Vagina (tissue), 2 donors: ENCODE measurements around the gene SKAP1. TPM values are rescaled to one million over a fixed set of nuclear protein-coding genes. Genes with fewer than 3 reads are reported as not detected.

Source experiments
- DNase-seq, 2 donors: peaks; one replicate each; pipeline ENCODE4 v3.0.0-alpha.2; 2017; ENCODE audit errors: extremely low spot score in 2 of 2
- H3K27ac ChIP-seq: fragments of 200-600 bp; sonication (generic); one replicate; pipeline ENCODE4 v1.5.1; 2019
- H3K27me3 ChIP-seq: fragments of 200-600 bp; sonication (generic); one replicate; pipeline ENCODE4 v1.5.1; 2019
- H3K36me3 ChIP-seq, 2 donors: fragments of 200-600 bp; sonication (generic); one replicate each; pipeline ENCODE4 v1.5.1; 2017 to 2019
- H3K4me1 ChIP-seq: fragments of 200-600 bp; sonication (generic); one replicate; pipeline ENCODE4 v1.5.1; 2019
- H3K4me3 ChIP-seq, 2 donors: fragments of 200-600 bp; sonication (generic); 1 replicate in 1 of 2; 2 replicates in 1 of 2; pipeline ENCODE4 v1.5.1; 2016 to 2019
- H3K9me3 ChIP-seq: fragments of 200-600 bp; sonication (generic); one replicate; pipeline ENCODE4 v1.5.1; 2019
- POLR2A ChIP-seq, 2 donors: fragments of 450-650 bp; IDR thresholded peaks; one replicate each; pipeline ENCODE4 v1.6.1; 2017; ENCODE audit warnings: antibody characterized with exemption in 2 of 2, mild to moderate bottlenecking in 2 of 2, moderate library complexity in 2 of 2
- POLR2AphosphoS5 ChIP-seq, 2 donors: sonication (generic); formaldehyde crosslinking; IDR thresholded peaks; one replicate each; pipeline ENCODE4 v1.9.0; 2017; ENCODE audit warnings: antibody characterized with exemption in 2 of 2, mild to moderate bottlenecking in 2 of 2, low read depth in 1 of 2; ENCODE audit not compliant: insufficient read depth in 1 of 2
- intact Hi-C: fragments of 100-400 bp; cut with DNase I; formaldehyde crosslinking; loops from one replicate; pipeline ENCODE4 v1.15.1; 2023
- total RNA-seq: library from RNA; depleted of rRNA; stranded (reverse); fragments of >200 nt; gene quantifications from one replicate; pipeline ENCODE4 v1.2.3, GENCODE V29; 2016
- TF ChIP-seq, protein P1 (sequence below), 3 experiments: fragments of 450-650 bp in 2 of 3; fragments of 200-600 bp in 1 of 3; sonication (generic) in 1 of 3; IDR thresholded peaks; one replicate each; pipeline ENCODE4 v1.5.1; 2017 to 2019; ENCODE audit warnings: antibody characterized with exemption in 3 of 3, mild to moderate bottlenecking in 2 of 3, moderate library complexity in 2 of 3

SKAP1 gene
- total RNA-seq, 1 donor from 2014 or later = 5.6 TPM

DNA sequence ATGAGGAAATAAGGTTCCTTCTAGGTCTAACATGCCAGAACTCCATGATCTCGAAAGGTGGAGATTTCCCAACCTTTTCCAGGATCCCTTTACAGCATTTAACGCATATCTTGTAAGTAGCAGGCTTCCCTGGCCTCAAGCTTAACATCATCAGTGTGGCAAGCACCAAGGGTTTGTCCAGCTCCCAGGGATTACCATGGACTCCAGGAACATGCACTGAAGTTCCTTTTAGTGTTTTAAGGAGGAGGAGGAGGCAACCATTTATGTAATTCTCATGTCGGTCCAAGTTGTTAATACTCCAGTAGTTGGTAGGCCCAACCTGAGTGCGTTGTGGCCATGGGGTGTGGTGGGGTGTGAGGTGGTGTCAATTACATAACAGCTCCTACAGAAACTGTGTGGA lies 11.8 kb upstream of the SKAP1 start:
- intact Hi-C loops = no loop called here
- no peaks in the 10 kb centered on the region for H3K36me3 ChIP-seq

DNA sequence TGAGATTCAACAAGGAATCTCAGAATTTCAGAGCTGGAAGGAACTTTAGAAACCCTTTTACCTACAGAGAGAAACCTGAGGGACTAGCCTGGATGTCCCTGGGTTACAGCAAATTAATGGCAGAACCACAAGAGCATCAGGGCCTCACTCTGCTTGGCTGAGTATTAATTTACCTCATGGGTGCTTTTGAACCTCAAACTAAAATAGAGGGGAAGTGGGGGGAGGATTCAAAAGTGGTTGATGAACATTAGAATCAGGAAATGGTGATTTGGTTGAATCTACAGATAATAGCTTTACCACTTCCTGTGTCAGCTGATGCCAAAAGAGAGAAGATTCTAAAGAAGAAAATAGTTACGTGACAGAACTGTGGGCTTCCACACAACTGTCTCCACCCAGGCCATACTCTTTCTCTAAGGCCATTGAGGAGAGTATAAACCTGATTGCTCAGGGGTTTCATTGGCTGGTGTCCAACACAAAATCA lies 11.3 kb upstream of the SKAP1 start:
- Histone ChIP-seq H3K27ac (no peak overlapping the region), H3K27me3 (no peaks in the 10 kb centered on the region), H3K9me3 (no peaks in the 10 kb centered on the region), H3K4me3 (no peak overlapping the region), H3K4me1 (no peaks in the 10 kb centered on the region), H3K36me3 (no peaks in the 10 kb centered on the region)
- intact Hi-C loops = no loop called here
- DNase-seq = no peak
- TF ChIP-seq POLR2A (IDR thresholded peaks at IDR 0.05) (no peak), POLR2AphosphoS5 (IDR thresholded peaks at IDR 0.05; ENCODE audit: insufficient read depth in 1 of 2, low read depth in 1 of 2) (no peak)
- TF ChIP-seq, protein P1, sequence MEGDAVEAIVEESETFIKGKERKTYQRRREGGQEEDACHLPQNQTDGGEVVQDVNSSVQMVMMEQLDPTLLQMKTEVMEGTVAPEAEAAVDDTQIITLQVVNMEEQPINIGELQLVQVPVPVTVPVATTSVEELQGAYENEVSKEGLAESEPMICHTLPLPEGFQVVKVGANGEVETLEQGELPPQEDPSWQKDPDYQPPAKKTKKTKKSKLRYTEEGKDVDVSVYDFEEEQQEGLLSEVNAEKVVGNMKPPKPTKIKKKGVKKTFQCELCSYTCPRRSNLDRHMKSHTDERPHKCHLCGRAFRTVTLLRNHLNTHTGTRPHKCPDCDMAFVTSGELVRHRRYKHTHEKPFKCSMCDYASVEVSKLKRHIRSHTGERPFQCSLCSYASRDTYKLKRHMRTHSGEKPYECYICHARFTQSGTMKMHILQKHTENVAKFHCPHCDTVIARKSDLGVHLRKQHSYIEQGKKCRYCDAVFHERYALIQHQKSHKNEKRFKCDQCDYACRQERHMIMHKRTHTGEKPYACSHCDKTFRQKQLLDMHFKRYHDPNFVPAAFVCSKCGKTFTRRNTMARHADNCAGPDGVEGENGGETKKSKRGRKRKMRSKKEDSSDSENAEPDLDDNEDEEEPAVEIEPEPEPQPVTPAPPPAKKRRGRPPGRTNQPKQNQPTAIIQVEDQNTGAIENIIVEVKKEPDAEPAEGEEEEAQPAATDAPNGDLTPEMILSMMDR (IDR thresholded peaks at IDR 0.05) = no peak

More for the DNA sequence above, 11.8 kb upstream of the SKAP1 start:
- DNase-seq = no peak
- H3K27ac ChIP-seq = no peak overlapping the region
- TF ChIP-seq, protein P1 (IDR thresholded peaks at IDR 0.05) = no peak
- H3K4me1 ChIP-seq = no peaks in the 10 kb centered on the region
- H3K4me3 ChIP-seq = no peak overlapping the region
- H3K27me3 ChIP-seq = no peaks in the 10 kb centered on the region
- no peaks in the 10 kb centered on the region for H3K9me3 ChIP-seq

DNA sequence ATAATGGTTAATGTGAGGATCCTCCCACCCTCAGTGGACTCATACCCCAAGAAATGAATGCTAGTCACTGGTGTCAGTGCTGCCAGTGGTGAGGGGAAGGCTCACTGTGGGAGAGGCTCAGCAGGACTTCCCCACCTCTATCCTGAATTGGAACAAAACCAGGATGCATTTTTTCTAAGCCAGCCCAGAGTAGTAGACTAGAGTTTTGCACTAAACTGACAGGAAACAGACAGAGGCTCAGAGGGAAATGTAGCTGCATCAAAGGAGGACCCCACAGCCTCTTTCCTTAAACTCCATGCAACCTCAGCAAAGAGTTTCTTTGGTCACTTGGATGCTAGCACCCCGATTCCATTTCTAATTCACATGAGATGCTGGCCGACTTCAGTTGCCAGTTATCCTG lies 10.7 kb upstream of the SKAP1 start:
- Histone ChIP-seq H3K4me3 (no peak overlapping the region), H3K36me3 (no peaks in the 10 kb centered on the region), H3K4me1 (no peaks in the 10 kb centered on the region), H3K27ac (no peak overlapping the region), H3K9me3 (no peaks in the 10 kb centered on the region), H3K27me3 (no peaks in the 10 kb centered on the region)
- intact Hi-C loops = no loop called here
- no peak for DNase-seq
- TF ChIP-seq POLR2AphosphoS5 (IDR thresholded peaks at IDR 0.05; ENCODE audit: insufficient read depth in 1 of 2, low read depth in 1 of 2) (no peak), POLR2A (IDR thresholded peaks at IDR 0.05) (no peak)
- TF ChIP-seq, protein P1 (IDR thresholded peaks at IDR 0.05) = no peak

DNA sequence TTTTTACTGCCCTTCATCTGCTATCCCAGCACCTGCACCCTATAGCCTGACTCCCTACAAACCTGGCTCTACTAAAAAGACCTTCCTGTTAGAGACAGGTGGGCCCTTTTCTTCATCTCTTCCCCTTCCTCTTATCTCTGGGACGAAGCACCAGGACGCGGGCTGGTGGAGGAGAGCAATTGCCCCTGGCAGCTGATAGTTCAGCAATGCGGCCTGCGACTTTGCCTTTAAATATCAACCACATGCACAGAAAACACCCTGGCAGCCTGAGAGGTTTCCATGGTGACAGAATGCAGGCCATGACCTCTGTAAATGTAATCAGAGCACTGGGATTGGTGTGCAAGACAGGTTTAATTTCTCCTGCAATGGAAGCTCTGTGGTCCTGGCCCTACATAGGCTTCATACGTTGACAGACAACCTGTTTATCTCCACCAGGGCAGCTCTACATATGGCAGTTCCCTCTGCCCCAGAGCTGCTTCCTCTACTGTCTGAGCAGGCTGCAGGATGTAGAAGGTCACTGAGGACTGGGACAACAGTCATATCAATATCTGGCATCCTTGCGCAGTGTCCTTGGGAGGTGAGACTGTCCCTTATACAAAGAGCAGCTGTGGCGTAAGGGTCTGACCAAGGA lies 10.0 kb upstream of the SKAP1 start:
- no peak overlapping the region for H3K4me3 ChIP-seq
- intact Hi-C loops = no loop called here
- H3K27ac ChIP-seq = no peak overlapping the region
- no peaks in the 10 kb centered on the region for H3K9me3 ChIP-seq
- no peak for TF ChIP-seq POLR2A (IDR thresholded peaks at IDR 0.05)
- no peaks in the 10 kb centered on the region for H3K27me3 ChIP-seq
- DNase-seq = no peak
- no peaks in the 10 kb centered on the region for H3K4me1 ChIP-seq
- H3K36me3 ChIP-seq = no peaks in the 10 kb centered on the region

DNA sequence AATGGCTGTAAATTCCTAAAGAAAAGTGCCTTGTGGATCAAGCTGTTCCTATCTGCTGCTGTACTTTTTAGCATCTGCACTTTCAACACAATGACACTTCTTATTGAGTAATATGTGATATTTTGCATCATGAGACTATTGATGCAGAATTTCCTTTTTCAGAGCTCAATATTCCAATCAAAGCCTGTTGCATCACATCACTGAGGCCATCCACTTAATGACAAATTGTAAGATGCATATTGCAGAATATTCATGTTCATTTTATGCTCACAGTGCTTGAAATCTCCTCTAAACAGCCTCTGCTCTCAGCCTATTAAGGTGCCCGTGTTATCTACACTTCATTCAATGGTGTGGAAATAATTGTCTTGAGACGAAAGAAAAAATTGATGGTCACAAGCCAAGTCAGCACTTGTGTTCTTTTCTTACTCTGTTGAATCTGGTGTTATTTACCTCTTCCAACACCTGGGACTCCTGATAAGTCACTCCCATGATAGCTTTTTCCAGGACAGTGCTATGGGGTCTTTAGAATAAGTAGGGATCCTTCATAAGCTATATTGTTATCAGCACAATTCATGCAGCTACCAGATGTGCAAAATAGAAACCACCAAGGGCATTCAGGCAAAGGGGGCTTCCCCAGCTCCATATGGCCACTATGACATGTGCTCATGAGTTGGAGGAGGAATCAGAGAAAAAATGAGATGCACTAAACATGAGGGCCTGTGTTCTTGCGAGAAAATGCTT lies 9.3 kb upstream of the SKAP1 start:
- intact Hi-C loops = no loop called here
- TF ChIP-seq POLR2A (IDR thresholded peaks at IDR 0.05) = no peak
- TF ChIP-seq POLR2AphosphoS5 (IDR thresholded peaks at IDR 0.05; ENCODE audit: insufficient read depth in 1 of 2, low read depth in 1 of 2) = no peak
- TF ChIP-seq, protein P1 (IDR thresholded peaks at IDR 0.05) = no peak

More for the DNA sequence above, 9.3 kb upstream of the SKAP1 start:
- no peaks in the 10 kb centered on the region for H3K4me1 ChIP-seq
- H3K36me3 ChIP-seq = no peaks in the 10 kb centered on the region
- no peaks in the 10 kb centered on the region for H3K27me3 ChIP-seq
- H3K9me3 ChIP-seq = no peaks in the 10 kb centered on the region
- no peak overlapping the region for H3K4me3 ChIP-seq
- H3K27ac ChIP-seq = no peak overlapping the region
- no peak for DNase-seq
